Lower leg skin (tissue), 3 donors: Measurements from ENCODE around the gene GOLGA1.

Experiments
- POLR2A ChIP-seq, 2 donors: fragments of 450-650 bp; IDR thresholded peaks; one replicate each; pipeline ENCODE4 v1.6.1; 2016 to 2017; ENCODE audit warnings: antibody characterized with exemption in 2 of 2, mild to moderate bottlenecking in 1 of 2, moderate library complexity in 1 of 2
- TF ChIP-seq, protein P1 (sequence below), 3 donors: fragments of 450-650 bp; IDR thresholded peaks; one replicate each; pipeline ENCODE4 v1.5.1; 2016; ENCODE audit warnings: antibody characterized with exemption in 3 of 3, mild to moderate bottlenecking in 3 of 3, moderate library complexity in 2 of 3

DNA sequence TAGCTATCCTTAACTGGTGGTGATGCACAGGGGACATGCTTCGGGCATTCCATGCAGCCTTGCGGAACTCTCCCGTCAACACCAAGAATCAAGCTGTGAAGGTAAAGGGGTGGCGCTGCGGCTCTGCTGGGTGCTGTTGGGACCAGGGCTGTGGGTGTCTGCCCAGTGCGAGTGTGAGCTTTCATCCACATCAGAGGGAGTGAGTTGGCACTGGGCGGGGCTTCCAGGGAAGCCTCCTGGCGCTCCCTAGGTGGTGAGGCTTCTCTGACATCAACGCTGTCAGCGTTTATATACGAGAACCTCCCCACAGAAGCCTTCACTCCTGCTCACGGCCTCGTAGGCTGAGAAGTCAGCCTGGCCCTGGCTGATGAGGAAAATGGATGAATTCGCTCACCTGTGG lies 67.2 kb downstream of the GOLGA1 start:
- TF ChIP-seq, protein P1, sequence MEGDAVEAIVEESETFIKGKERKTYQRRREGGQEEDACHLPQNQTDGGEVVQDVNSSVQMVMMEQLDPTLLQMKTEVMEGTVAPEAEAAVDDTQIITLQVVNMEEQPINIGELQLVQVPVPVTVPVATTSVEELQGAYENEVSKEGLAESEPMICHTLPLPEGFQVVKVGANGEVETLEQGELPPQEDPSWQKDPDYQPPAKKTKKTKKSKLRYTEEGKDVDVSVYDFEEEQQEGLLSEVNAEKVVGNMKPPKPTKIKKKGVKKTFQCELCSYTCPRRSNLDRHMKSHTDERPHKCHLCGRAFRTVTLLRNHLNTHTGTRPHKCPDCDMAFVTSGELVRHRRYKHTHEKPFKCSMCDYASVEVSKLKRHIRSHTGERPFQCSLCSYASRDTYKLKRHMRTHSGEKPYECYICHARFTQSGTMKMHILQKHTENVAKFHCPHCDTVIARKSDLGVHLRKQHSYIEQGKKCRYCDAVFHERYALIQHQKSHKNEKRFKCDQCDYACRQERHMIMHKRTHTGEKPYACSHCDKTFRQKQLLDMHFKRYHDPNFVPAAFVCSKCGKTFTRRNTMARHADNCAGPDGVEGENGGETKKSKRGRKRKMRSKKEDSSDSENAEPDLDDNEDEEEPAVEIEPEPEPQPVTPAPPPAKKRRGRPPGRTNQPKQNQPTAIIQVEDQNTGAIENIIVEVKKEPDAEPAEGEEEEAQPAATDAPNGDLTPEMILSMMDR (IDR thresholded peaks at IDR 0.05), result no peak
- TF ChIP-seq POLR2A (IDR thresholded peaks at IDR 0.05), result no peak
